ENCODE results near the gene POLRMT. TPM values are rescaled to one million over a fixed set of nuclear protein-coding genes. Genes with fewer than 3 reads are reported as not detected.

The POLRMT gene
- total RNA-seq, 1 experiment from 2014 or later: 51.4 TPM

DNA sequence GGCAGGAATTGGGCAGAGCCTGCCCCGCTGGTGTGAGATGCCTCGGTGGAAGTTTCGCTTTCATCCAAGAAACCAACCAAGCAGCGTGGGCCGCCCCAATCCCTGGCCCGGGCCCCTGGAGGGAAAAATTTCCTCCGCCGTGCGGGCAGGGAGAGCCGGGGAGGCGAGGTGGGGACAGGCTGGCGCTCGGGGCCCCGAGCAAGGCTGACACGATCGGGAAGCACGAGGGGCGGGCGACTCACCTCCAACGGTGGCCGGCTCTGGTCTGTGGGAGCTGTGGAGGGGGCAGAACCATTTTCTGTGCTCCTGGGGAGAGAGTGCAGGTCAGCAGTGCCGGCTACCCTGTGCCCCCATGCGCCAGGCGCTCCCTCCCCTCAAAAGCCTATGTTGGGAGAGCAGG is 18.7 kb upstream of the POLRMT start:
- no peak for DNase-seq
- no peak for TF ChIP-seq CTCF (IDR thresholded peaks at IDR 0.05; ENCODE audit: unreplicated experiment)
- Mint-ChIP-seq H3K27ac (ENCODE audit: unreplicated experiment) (no peak overlapping the region), H3K9me3 (ENCODE audit: low read depth, unreplicated experiment) (no peaks in the 10 kb centered on the region), H3K4me3 (ENCODE audit: low read depth, unreplicated experiment) (no peak overlapping the region), H3K36me3 (ENCODE audit: insufficient read depth, unreplicated experiment) (peaks cover 29% of the 10 kb centered on the region), H3K4me1 (ENCODE audit: low read depth, unreplicated experiment) (no peaks in the 10 kb centered on the region), H3K27me3 (ENCODE audit: unreplicated experiment) (no peaks in the 10 kb centered on the region)
- intact Hi-C loops (cut with micrococcal nuclease; ENCODE audit: unreplicated experiment): no loop called here
- CTCF ChIA-PET: no interaction called here
- no TSS peak for BruUV-seq (replicated peaks)

DNA sequence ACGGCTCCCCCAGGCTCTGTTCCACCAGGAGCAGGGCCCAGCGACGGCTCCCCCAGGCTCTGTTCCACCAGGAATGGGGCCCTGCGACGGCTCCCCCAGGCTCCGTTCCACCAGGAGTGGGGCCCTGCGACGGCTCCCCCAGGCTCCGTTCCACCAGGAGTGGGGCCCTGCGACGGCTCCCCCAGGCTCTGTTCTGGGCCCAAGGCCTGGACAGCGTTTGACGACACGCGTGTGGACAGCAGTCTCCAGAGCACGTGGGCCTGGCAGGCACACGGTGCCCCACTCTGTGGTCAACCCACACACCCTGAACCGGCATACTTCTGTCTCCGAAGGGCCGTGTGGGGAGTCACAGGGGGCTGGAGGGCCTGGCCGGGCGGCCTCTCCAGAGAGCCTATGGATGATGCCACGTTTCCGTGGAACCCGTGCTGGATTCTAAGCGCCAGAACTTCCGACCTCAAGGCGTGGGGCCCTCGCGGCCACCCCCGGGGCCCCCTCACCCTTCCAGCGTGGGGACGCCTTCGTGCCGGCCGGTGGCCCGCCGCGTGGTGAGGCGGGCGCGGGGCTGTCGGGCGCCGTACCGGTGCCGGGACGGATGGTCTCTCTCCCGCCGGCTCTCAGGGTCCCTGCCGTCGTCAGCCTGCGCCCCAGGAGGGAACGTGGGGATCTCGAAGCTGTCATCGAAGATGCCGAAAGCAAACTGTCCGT is 17.9 kb upstream of the POLRMT start:
- intact Hi-C loops (cut with micrococcal nuclease; ENCODE audit: unreplicated experiment): no loop called here
- no peak for DNase-seq
- Mint-ChIP-seq H3K27ac (ENCODE audit: unreplicated experiment) (no peak overlapping the region), H3K4me3 (ENCODE audit: low read depth, unreplicated experiment) (no peak overlapping the region), H3K4me1 (ENCODE audit: low read depth, unreplicated experiment) (no peaks in the 10 kb centered on the region), H3K9me3 (ENCODE audit: low read depth, unreplicated experiment) (no peaks in the 10 kb centered on the region), H3K27me3 (ENCODE audit: unreplicated experiment) (no peaks in the 10 kb centered on the region), H3K36me3 (ENCODE audit: insufficient read depth, unreplicated experiment) (peaks cover 29% of the 10 kb centered on the region)
- no peak for TF ChIP-seq CTCF (IDR thresholded peaks at IDR 0.05; ENCODE audit: unreplicated experiment)
- no TSS peak for BruUV-seq (replicated peaks)
- CTCF ChIA-PET: no interaction called here

GRCh38 chr19:650121-650520 is 16.8 kb upstream of the POLRMT start:
- no TSS peak for BruUV-seq (replicated peaks)
- DNase-seq: no peak
- Mint-ChIP-seq H3K36me3 (ENCODE audit: insufficient read depth, unreplicated experiment) (peaks cover 32% of the 10 kb centered on the region), H3K27me3 (ENCODE audit: unreplicated experiment) (no peaks in the 10 kb centered on the region), H3K4me1 (ENCODE audit: low read depth, unreplicated experiment) (no peaks in the 10 kb centered on the region), H3K9me3 (ENCODE audit: low read depth, unreplicated experiment) (no peaks in the 10 kb centered on the region), H3K4me3 (ENCODE audit: low read depth, unreplicated experiment) (no peak overlapping the region), H3K27ac (ENCODE audit: unreplicated experiment) (no peak overlapping the region)
- TF ChIP-seq CTCF (IDR thresholded peaks at IDR 0.05; ENCODE audit: unreplicated experiment): no peak
- intact Hi-C loops (cut with micrococcal nuclease; ENCODE audit: unreplicated experiment): no loop called here
- CTCF ChIA-PET: no interaction called here

DNA sequence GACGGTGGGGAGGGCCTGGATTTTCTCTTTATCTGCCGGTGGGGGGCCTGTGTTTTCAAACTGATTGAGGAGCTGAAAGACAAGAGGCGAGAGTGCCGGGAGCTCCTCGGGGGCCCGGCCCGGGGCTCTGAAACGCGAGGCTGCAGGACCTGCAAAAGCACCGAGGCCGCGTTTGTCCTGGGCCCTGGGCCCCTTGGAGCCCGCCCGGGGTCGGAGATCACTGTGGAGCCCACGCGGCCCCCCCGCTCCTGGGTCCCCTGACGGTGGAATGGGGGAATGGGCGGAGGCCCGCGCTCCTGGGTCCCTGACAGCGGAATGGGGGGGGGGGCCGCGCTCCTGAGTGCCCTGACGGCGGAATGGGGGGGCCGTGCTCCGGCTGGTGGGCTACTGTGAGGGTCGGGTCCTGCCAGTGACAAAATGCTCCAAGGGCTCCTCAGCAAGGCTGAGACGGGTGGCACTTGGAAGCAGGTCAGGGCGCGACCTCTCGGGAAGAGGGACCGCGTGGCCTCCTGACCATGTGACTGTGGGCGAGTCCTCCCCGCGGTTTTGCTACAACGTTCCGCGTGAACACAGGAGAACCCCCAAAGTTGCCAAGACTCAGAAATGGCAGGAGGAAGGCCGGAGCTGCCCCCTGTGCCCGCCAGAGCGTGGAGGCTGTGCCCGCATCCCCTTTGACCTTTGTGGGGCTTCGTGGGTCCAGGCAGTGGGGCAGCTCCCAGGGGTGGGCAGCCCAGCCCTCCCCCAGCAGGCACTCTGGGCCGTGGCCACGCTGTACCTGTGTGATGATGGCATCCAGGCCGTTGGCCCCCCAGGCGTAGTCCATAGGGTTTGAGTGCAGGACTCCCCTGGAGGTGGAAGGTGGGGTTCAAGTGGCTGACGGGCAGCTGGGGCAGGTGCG is 15.8 kb upstream of the POLRMT start:
- intact Hi-C loops (cut with micrococcal nuclease; ENCODE audit: unreplicated experiment): no loop called here
- no peak overlapping the region for H3K4me3 Mint-ChIP-seq (ENCODE audit: low read depth, unreplicated experiment)
- no peaks in the 10 kb centered on the region for H3K4me1 Mint-ChIP-seq (ENCODE audit: low read depth, unreplicated experiment)
- peaks cover 29% of the 10 kb centered on the region for H3K36me3 Mint-ChIP-seq (ENCODE audit: insufficient read depth, unreplicated experiment)
- no peaks in the 10 kb centered on the region for H3K27me3 Mint-ChIP-seq (ENCODE audit: unreplicated experiment)
- BruUV-seq (replicated peaks): no TSS peak
- H3K27ac Mint-ChIP-seq (ENCODE audit: unreplicated experiment): no peak overlapping the region
- H3K9me3 Mint-ChIP-seq (ENCODE audit: low read depth, unreplicated experiment): no peaks in the 10 kb centered on the region
- DNase-seq: no peak
- CTCF ChIA-PET: no interaction called here
- TF ChIP-seq CTCF (IDR thresholded peaks at IDR 0.05; ENCODE audit: unreplicated experiment): no peak

All from Calu3 (cell line).